ENCODE data around the gene TRAP1.
"Not testable (repeated sequence)": the region's sequence is repeated elsewhere in the genome, so short reads cannot be mapped to it uniquely, and the experiment has no call there.

TRAP1 gene

GRCh38 chr16:3670711-3671110 lies 46.6 kb downstream of the TRAP1 start:
- DNase-seq, result no peak

GRCh38 chr16:3669082-3669481 lies 48.2 kb downstream of the TRAP1 start:
- no peak for DNase-seq

- DNase-seq, result no peak
Observed at GRCh38 chr16:3668626-3669025, 48.7 kb downstream of the TRAP1 start.

- DNase-seq, result no peak
Observed at GRCh38 chr16:3665508-3665907, 51.8 kb downstream of the TRAP1 start.

- no peak for DNase-seq
Observed at GRCh38 chr16:3664187-3664896, 53.0 kb downstream of the TRAP1 start.

- DNase-seq, result no peak
Observed at GRCh38 chr16:3662601-3663000, 54.7 kb downstream of the TRAP1 start.

GRCh38 chr16:3661922-3662321 lies 55.4 kb downstream of the TRAP1 start:
- DNase-seq, result no peak

GRCh38 chr16:3661311-3661710 lies 56.0 kb downstream of the TRAP1 start:
- DNase-seq, result no peak

GRCh38 chr16:3659251-3659650 lies 58.1 kb downstream of the TRAP1 start:
- DNase-seq, result no peak

GRCh38 chr16:3656491-3657468 lies 60.5 kb downstream of the TRAP1 start:
- no peak for DNase-seq

- not testable (repeated sequence) for DNase-seq
Observed at GRCh38 chr16:3656160-3656490, 61.2 kb downstream of the TRAP1 start.

GRCh38 chr16:3655396-3656159 lies 61.7 kb downstream of the TRAP1 start:
- DNase-seq, result no peak

- DNase-seq, result no peak
Observed at GRCh38 chr16:3655030-3655395, 62.3 kb downstream of the TRAP1 start.

- no peak for DNase-seq
Observed at GRCh38 chr16:3654249-3654991, 62.9 kb downstream of the TRAP1 start, which contains the start of gene DNASE1. TSS of gene DNASE1 (plus strand) at chr16:3654691. CDS start at chr16:3655374, 683 bp downstream.

GRCh38 chr16:3652373-3653195 lies 64.7 kb downstream of the TRAP1 start:
- no peak for DNase-seq

- DNase-seq, result no peak
Observed at GRCh38 chr16:3651461-3652372, 65.6 kb downstream of the TRAP1 start.

- DNase-seq, result no peak
Observed at GRCh38 chr16:3650631-3651265, 66.6 kb downstream of the TRAP1 start.

GRCh38 chr16:3646348-3646920 lies 70.9 kb downstream of the TRAP1 start:
- DNase-seq, result no peak

- DNase-seq, result peak; percentile 23
Observed at GRCh38 chr16:3645504-3646347, 71.6 kb downstream of the TRAP1 start.

All from NCI-H2227 treated with DMSO at 0.1 percent for 48 hours (cell line).